Esophagus muscularis mucosa (tissue), 4 donors: ENCODE measurements around the gene BTBD9. TPM values are rescaled to one million over a fixed set of nuclear protein-coding genes. Genes with fewer than 3 reads are reported as not detected.

ENCODE experiments used
- DNase-seq: peaks from one replicate; pipeline ENCODE4 v3.0.0-alpha.2; 2017; ENCODE audit errors: extremely low spot score
- H3K27ac ChIP-seq, 4 donors: fragments of 200-600 bp; sonication (generic); replicated peaks in 1 of 4; 1 replicate in 3 of 4; 2 replicates in 1 of 4; pipeline ENCODE4 v1.5.1; 2016 to 2019; ENCODE audit warnings: mild to moderate bottlenecking in 1 of 4
- H3K27me3 ChIP-seq, 4 donors: fragments of 200-600 bp; sonication (generic); one replicate each; pipeline versions ENCODE4 v1.5.1 to v1.6.0; 2016 to 2019
- H3K36me3 ChIP-seq, 4 donors: fragments of 200-600 bp; sonication (generic); one replicate each; pipeline ENCODE4 v1.5.1; 2016 to 2019
- H3K4me1 ChIP-seq, 4 donors: fragments of 200-600 bp; sonication (generic); one replicate each; pipeline ENCODE4 v1.5.1; 2016 to 2019
- H3K4me3 ChIP-seq, 4 donors: fragments of 200-600 bp; sonication (generic); 1 replicate in 2 of 4; 2 replicates in 2 of 4; pipeline ENCODE4 v1.5.1; 2016 to 2019; ENCODE audit warnings: mild to moderate bottlenecking in 4 of 4, moderate library complexity in 1 of 4
- H3K9me3 ChIP-seq, 4 donors: fragments of 200-600 bp; sonication (generic); 1 replicate in 3 of 4; 2 replicates in 1 of 4; pipeline ENCODE4 v1.5.1; 2016 to 2019
- EP300 ChIP-seq: sonication (generic); formaldehyde crosslinking; IDR thresholded peaks from one replicate; pipeline ENCODE4 v1.6.1; 2017; ENCODE audit warnings: antibody characterized with exemption
- POLR2A ChIP-seq: fragments of 450-650 bp; IDR thresholded peaks from one replicate; pipeline ENCODE4 v1.6.1; 2017; ENCODE audit warnings: antibody characterized with exemption, moderate library complexity, mild to moderate bottlenecking, low read depth
- POLR2AphosphoS5 ChIP-seq, 2 donors: sonication (generic); formaldehyde crosslinking; IDR thresholded peaks; one replicate each; pipeline ENCODE4 v1.6.1; 2017; ENCODE audit warnings: antibody characterized with exemption in 2 of 2
- WGBS: methylation state at CpG from one replicate; pipeline ENCODE4 v1.1.5; 2018; 5-methylcytosine and 5-hydroxymethylcytosine counted together
- intact Hi-C: fragments of 100-400 bp; cut with DNase I; formaldehyde crosslinking; loops from one replicate; pipeline ENCODE4 v1.15.1; 2023
- total RNA-seq, 4 donors: library from RNA; depleted of rRNA; stranded (reverse); fragments of >200 nt; gene quantifications; one replicate each; pipeline versions ENCODE4 v1.1.0 to v1.2.1, GENCODE V29; 2016
- TF ChIP-seq, protein P1 (sequence below), 3 experiments: fragments of 200-600 bp in 2 of 3; fragments of 450-650 bp in 1 of 3; sonication (generic) in 2 of 3; IDR thresholded peaks; one replicate each; pipeline ENCODE4 v1.5.1; 2017 to 2019; ENCODE audit warnings: antibody characterized with exemption in 3 of 3, mild to moderate bottlenecking in 2 of 3, moderate library complexity in 1 of 3

The BTBD9 gene
- total RNA-seq, 4 donors from 2014 or later, result 9.4 to 14.1 (median 11.2) TPM

DNA sequence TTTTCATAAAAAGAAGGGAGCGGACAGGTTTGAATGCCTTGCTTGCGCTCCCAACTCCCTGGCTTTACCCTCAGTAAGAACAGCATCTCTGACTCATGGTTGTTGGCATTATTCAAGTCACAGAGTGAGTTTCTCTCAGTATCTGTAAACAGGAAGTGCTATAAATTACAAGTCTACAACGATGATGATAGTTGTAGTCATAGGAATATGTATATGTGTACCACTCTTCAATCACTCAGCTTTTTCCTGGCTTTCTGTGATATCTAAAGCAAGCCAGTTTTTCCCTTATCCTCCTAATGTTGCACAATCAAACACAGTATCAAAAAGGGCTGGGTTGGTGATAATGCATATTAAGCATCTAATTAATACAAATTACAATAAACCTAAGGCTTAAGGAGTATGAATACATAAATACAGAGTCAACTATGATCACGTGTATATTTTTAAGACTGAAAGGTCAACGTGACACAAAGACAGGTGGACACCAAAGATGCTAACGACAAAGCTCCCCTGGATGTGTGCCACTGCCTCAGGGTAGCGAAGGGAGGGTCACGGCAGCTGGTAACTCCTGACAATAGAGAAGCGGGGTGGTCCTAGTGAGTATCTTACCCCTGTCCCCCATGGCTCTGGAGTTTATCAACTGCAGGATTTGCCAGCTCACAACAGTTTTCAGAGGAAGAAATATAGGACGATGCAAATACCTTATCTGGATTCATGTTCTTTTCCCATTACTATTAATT is 202.8 kb downstream of the BTBD9 start:
- Histone ChIP-seq H3K27me3 (no peaks in the 10 kb centered on the region), H3K27ac (no peak overlapping the region), H3K36me3 (no peaks in the 10 kb centered on the region), H3K9me3 (no peaks in the 10 kb centered on the region), H3K4me1 (no peaks in the 10 kb centered on the region), H3K4me3 (no peak overlapping the region)
- WGBS, result 82% methylated on average over 10 of the region's 10 CpGs
- no peak for DNase-seq
- TF ChIP-seq POLR2AphosphoS5 (IDR thresholded peaks at IDR 0.05) (no peak), EP300 (no peak), POLR2A (no peak)
- TF ChIP-seq, protein P1, sequence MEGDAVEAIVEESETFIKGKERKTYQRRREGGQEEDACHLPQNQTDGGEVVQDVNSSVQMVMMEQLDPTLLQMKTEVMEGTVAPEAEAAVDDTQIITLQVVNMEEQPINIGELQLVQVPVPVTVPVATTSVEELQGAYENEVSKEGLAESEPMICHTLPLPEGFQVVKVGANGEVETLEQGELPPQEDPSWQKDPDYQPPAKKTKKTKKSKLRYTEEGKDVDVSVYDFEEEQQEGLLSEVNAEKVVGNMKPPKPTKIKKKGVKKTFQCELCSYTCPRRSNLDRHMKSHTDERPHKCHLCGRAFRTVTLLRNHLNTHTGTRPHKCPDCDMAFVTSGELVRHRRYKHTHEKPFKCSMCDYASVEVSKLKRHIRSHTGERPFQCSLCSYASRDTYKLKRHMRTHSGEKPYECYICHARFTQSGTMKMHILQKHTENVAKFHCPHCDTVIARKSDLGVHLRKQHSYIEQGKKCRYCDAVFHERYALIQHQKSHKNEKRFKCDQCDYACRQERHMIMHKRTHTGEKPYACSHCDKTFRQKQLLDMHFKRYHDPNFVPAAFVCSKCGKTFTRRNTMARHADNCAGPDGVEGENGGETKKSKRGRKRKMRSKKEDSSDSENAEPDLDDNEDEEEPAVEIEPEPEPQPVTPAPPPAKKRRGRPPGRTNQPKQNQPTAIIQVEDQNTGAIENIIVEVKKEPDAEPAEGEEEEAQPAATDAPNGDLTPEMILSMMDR (IDR thresholded peaks at IDR 0.05), result no peak
- intact Hi-C loops, result no loop called here

DNA sequence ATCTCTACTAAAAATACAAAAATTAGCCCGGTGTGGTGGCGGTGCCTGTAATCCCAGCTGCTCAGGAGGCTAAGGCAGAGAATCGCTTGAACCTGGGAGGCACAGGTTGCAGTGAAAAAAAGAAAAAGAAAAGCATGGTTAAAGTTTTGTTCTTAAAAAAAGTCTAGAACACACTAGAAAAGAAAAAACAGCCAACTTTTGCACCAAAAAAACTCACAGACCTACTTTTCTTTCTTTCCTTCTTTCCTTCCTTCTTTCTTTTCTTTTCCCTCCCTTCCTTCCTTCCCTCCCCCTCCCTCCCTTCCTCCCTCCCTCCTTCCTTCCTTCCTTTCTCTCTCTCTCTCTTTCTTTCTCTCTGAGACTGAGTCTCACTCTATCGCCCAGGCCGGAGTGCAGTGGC is 204.4 kb downstream of the BTBD9 start:
- 98% methylated on average over 5 of the region's 5 CpGs for whole genome bisulfite sequencing
- Histone ChIP-seq H3K4me1 (no peaks in the 10 kb centered on the region), H3K9me3 (no peaks in the 10 kb centered on the region), H3K27me3 (no peaks in the 10 kb centered on the region), H3K4me3 (no peak overlapping the region), H3K27ac (no peak overlapping the region), H3K36me3 (no peaks in the 10 kb centered on the region)
- no peak for DNase-seq
- intact Hi-C loops, result no loop called here
- TF ChIP-seq EP300, result no peak
- TF ChIP-seq, protein P1 (IDR thresholded peaks at IDR 0.05), result no peak
- TF ChIP-seq POLR2AphosphoS5 (IDR thresholded peaks at IDR 0.05), result no peak
- TF ChIP-seq POLR2A, result no peak

DNA sequence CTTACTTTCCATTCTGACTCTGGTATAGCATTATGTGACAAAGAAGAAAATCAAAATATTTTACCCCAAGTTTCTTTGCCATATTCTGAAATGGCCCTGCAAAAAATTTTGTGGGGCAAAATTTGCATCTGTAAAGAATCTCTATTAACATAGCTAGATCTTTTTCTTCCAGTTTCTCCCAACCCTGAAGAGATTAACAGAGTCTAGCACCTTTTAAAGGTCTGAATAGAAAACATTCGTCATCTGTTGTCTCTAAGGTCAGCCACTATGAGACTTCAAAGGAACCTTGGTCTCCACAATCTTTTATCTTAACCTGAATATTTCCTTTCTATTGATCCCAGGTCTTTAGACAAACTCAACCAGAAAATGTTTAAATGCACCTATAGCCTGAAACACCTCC is 205.7 kb downstream of the BTBD9 start:
- no peaks in the 10 kb centered on the region for H3K9me3 ChIP-seq
- no peaks in the 10 kb centered on the region for H3K4me1 ChIP-seq
- TF ChIP-seq POLR2A, result no peak
- TF ChIP-seq, protein P1 (IDR thresholded peaks at IDR 0.05), result no peak
- TF ChIP-seq POLR2AphosphoS5 (IDR thresholded peaks at IDR 0.05), result no peak
- no peak for TF ChIP-seq EP300
- DNase-seq, result no peak
- intact Hi-C loops, result no loop called here
- H3K27ac ChIP-seq, result no peak overlapping the region
- H3K36me3 ChIP-seq, result no peaks in the 10 kb centered on the region
- no peak overlapping the region for H3K4me3 ChIP-seq
- H3K27me3 ChIP-seq, result no peaks in the 10 kb centered on the region
- 96% methylated on average over 1 of the region's 1 CpG for WGBS

DNA sequence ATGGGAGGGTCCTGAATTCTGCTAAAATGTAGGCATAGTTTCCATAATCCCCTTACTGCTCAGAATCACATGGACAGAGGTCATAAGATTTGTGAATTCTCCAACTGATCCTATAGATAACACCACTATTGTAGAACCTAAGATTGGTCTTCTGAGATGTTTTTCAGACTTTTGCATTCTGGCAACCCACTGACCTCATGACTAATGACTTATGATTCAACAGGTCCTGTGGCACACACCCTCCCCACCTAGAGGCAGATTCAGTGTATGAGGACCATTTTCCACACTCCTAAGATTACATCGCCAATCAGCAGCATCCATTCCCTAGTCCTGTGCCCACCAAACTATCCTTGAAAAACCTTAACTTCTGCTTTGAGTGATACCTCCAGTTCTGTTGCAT is 207.2 kb downstream of the BTBD9 start:
- 93% methylated on average over 1 of the region's 1 CpG for WGBS
- no peaks in the 10 kb centered on the region for H3K4me1 ChIP-seq
- H3K9me3 ChIP-seq, result no peaks in the 10 kb centered on the region
- no peaks in the 10 kb centered on the region for H3K27me3 ChIP-seq
- DNase-seq, result no peak
- no peaks in the 10 kb centered on the region for H3K36me3 ChIP-seq
- TF ChIP-seq, protein P1 (IDR thresholded peaks at IDR 0.05), result no peak
- TF ChIP-seq POLR2AphosphoS5 (IDR thresholded peaks at IDR 0.05) (no peak), EP300 (no peak), POLR2A (no peak)
- intact Hi-C loops, result no loop called here
- no peak overlapping the region for H3K27ac ChIP-seq
- no peak overlapping the region for H3K4me3 ChIP-seq

DNA sequence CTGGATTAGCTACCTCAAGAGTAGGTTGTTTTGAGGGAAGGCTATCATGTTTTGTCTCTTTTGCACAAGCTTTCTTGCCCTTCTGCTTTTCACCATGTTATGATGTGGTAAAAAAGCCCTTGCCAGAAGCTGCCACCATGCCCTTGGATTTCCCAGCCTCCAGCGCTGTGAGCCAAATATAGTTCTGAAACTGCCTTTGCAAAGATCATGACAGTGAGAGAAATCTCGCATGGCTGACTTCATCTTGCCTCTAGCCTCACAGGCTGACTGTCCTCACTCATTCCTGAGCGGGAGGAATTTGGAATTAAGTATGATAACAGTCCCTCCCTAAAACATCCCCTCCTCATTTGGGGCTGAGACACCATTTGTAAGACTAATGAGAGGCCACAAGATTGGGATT is 207.7 kb downstream of the BTBD9 start:
- Histone ChIP-seq H3K27me3 (no peaks in the 10 kb centered on the region), H3K9me3 (no peaks in the 10 kb centered on the region), H3K4me1 (no peaks in the 10 kb centered on the region), H3K27ac (no peak overlapping the region), H3K4me3 (no peak overlapping the region), H3K36me3 (no peaks in the 10 kb centered on the region)
- intact Hi-C loops, result no loop called here
- WGBS, result 93% methylated on average over 3 of the region's 3 CpGs
- TF ChIP-seq POLR2AphosphoS5 (IDR thresholded peaks at IDR 0.05), result no peak
- TF ChIP-seq, protein P1 (IDR thresholded peaks at IDR 0.05), result no peak
- no peak for TF ChIP-seq POLR2A
- TF ChIP-seq EP300, result no peak
- DNase-seq, result no peak
